Erythroblast (primary cell): ENCODE data around the gene CDHR5.

Source experiments
- GATA1 ChIP-seq: IDR thresholded peaks from 2 replicates; pipeline ENCODE4 v1.6.1; 2011; ENCODE audit warnings: low read depth, mild to moderate bottlenecking, control low read depth, low read length, moderate library complexity
- POLR2A ChIP-seq: IDR thresholded peaks from 2 replicates; pipeline ENCODE4 v1.6.1; 2011; ENCODE audit warnings: mild to moderate bottlenecking, low read length

- TF ChIP-seq POLR2A (peak; percentile 76), GATA1 (no peak)
Observed at GRCh38 chr11:575996-576768, 48.6 kb downstream of the CDHR5 start, which contains the start of gene PHRF1.
